ENCODE results near the gene RRAGD. TPM values are rescaled to one million over a fixed set of nuclear protein-coding genes. Genes with fewer than 3 reads are reported as not detected.

The RRAGD gene
- total and polyA plus RNA-seq, 11 donors: 25.8 to 147 (median 96.7) TPM

GRCh38 chr6:89351671-89352277, 60.3 kb downstream of the RRAGD start:
- 0 to 2% (median 0%) methylated on average over 12 of the region's 12 CpGs for WGBS, 4 donors

GRCh38 chr6:89350281-89350966, 61.6 kb downstream of the RRAGD start:
- Histone ChIP-seq H3K36me3 (no peaks in the 10 kb centered on the region), H3K27ac (peak overlapping the region in 11 of 12 donors; percentile 26 to 100 (median 98)), H3K4me1 (peaks cover 0 to 63% (median 46%) of the 10 kb centered on the region in 12 donors), H3K4me3 (peak overlapping the region in 11 of 12 donors; percentile 73 to 99 (median 87)), H3K9me3 (no peaks in the 10 kb centered on the region), H3K27me3 (no peaks in the 10 kb centered on the region)
- TF ChIP-seq CTCF (IDR thresholded peaks at IDR 0.05) (no peak), POLR2A (IDR thresholded peaks at IDR 0.05) (no peak)
- 25 to 37% (median 27%) methylated on average over 4 of the region's 4 CpGs for WGBS, 4 donors
- intact Hi-C loops (cut with DNase I): loop anchor here in 7 of 10 donors (2.0 to 10.0 kb wide), 4 partner anchors 34 to 268 kb away; partner anchors contain the start of gene PNRC1 (in 3 of the 7)
- ATAC-seq (peak in 1 of 4 donors; percentile 23), DNase-seq (no peak)

More at GRCh38 chr6:89351671-89352277, 60.3 kb downstream of the RRAGD start:
- no peaks in the 10 kb centered on the region for H3K36me3 ChIP-seq
- peaks cover 0 to 59% (median 45%) of the 10 kb centered on the region in 12 donors for H3K4me1 ChIP-seq
- ATAC-seq: no peak
- no peak for TF ChIP-seq POLR2A (IDR thresholded peaks at IDR 0.05)
- no peak for TF ChIP-seq CTCF (IDR thresholded peaks at IDR 0.05)
- H3K27ac ChIP-seq: peak overlapping the region; percentile 95 to 100 (median 98)
- DNase-seq: no peak
- H3K4me3 ChIP-seq: peak overlapping the region; percentile 73 to 99 (median 88)
- no peaks in the 10 kb centered on the region for H3K9me3 ChIP-seq
- intact Hi-C loops (cut with DNase I): loop anchor here in 8 of 10 donors (2.0 to 10.0 kb wide), 5 partner anchors 35 to 269 kb away; partner anchors contain the start of gene PNRC1 (in 3 of the 8)
- no peaks in the 10 kb centered on the region for H3K27me3 ChIP-seq

DNA sequence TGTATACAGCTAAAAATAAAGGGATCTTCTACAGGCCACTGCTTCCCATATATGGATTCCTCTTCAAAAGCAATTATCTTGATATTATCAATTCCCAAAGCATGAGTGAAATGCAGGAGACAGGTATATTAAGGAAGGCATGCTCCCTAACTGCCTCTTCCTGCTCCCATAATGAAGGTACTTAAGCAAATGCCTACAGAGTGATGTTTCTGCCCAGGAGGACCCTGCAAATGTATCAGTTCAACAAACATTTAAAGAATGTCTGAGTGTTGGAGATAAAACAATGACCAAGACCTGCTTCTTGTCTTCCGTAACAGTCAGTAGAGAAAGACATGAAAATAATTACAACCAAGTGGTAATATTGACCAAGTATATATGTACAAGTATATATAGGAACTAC, 63.7 kb downstream of the RRAGD start:
- H3K4me3 ChIP-seq: no peak overlapping the region
- 65 to 81% (median 76%) methylated on average over 1 of the region's 1 CpG for WGBS, 4 donors
- TF ChIP-seq POLR2A (IDR thresholded peaks at IDR 0.05): no peak
- no peak for TF ChIP-seq CTCF (IDR thresholded peaks at IDR 0.05)
- H3K27me3 ChIP-seq: no peaks in the 10 kb centered on the region
- H3K9me3 ChIP-seq: no peaks in the 10 kb centered on the region
- intact Hi-C loops (cut with DNase I): loop anchor here in 1 of 10 donors (5.0 kb wide), 1 partner anchor 266 kb away; the partner anchor contains the start of gene PNRC1
- H3K27ac ChIP-seq: peak overlapping the region in 3 of 12 donors; percentile 1 to 13 (median 2)
- DNase-seq: no peak
- peaks cover 0 to 70% (median 54%) of the 10 kb centered on the region in 12 donors for H3K4me1 ChIP-seq
- peaks cover 0 to 1% (median 0%) of the 10 kb centered on the region in 9 donors for H3K36me3 ChIP-seq
- no peak for ATAC-seq

- no peaks in the 10 kb centered on the region for H3K9me3 ChIP-seq
- no peaks in the 10 kb centered on the region for H3K27me3 ChIP-seq
- peaks cover 0 to 7% (median 0%) of the 10 kb centered on the region in 9 donors for H3K36me3 ChIP-seq
- intact Hi-C loops (cut with DNase I): loop anchor here in 1 of 10 donors (5.0 kb wide), 1 partner anchor 266 kb away; the partner anchor contains the start of gene PNRC1
- H3K4me1 ChIP-seq: peaks cover 0 to 66% (median 52%) of the 10 kb centered on the region in 12 donors
- H3K27ac ChIP-seq: peak overlapping the region in 4 of 12 donors; percentile 2 to 15 (median 8)
- ATAC-seq (peak in 3 of 4 donors; percentile 18 to 33 (median 31)), DNase-seq (peak in 1 of 5 donors; percentile 39)
- WGBS, 4 donors: 24 to 75% (median 67%) methylated on average over 2 of the region's 2 CpGs
- H3K4me3 ChIP-seq: no peak overlapping the region
- no peak for TF ChIP-seq POLR2A (IDR thresholded peaks at IDR 0.05)
- TF ChIP-seq CTCF (IDR thresholded peaks at IDR 0.05): no peak
Measured at GRCh38 chr6:89347825-89348224, 64.2 kb downstream of the RRAGD start.

Data from heart left ventricle (tissue), 16 donors.